22Rv1 (cell line): ENCODE measurements around the gene NID1.

Experiments used
- ZFX ChIP-seq: fragments of 450-650 bp; IDR thresholded peaks from 2 replicates; pipeline ENCODE4 v1.6.1; 2017; ENCODE audit warnings: antibody characterized with exemption, borderline replicate concordance
- TF ChIP-seq, protein P1 (sequence below): fragments of 450-650 bp; IDR thresholded peaks from 2 replicates; pipeline ENCODE4 v1.5.1; 2017; ENCODE audit warnings: mild to moderate bottlenecking

DNA sequence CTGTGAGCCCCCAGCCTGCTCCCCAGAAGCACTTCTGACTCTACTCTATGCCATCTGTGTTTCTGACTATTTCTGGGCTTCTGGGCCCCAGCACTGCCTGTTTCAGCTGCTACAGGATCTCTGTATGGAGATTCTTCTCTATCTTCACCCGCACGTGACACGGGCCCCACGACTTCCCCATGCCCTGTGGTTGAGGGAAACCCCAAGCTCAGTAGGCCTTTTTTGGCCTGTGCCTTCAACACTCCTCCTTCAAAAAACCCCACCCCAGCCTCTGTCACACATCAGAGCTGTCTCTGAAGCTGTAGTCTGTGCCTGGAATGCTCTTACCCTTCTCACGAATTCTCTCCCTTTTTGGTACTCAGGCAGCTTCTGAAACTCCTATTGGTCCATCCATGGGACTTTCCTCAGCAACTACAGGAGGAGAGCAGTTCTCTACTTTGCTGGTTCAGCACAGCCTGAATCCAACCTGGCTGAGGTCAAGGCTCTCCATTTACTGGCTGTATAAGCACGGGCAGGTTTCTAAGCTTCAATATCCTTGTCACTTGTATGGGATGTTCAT, 2.0 kb upstream of the NID1 start:
- TF ChIP-seq, protein P1, sequence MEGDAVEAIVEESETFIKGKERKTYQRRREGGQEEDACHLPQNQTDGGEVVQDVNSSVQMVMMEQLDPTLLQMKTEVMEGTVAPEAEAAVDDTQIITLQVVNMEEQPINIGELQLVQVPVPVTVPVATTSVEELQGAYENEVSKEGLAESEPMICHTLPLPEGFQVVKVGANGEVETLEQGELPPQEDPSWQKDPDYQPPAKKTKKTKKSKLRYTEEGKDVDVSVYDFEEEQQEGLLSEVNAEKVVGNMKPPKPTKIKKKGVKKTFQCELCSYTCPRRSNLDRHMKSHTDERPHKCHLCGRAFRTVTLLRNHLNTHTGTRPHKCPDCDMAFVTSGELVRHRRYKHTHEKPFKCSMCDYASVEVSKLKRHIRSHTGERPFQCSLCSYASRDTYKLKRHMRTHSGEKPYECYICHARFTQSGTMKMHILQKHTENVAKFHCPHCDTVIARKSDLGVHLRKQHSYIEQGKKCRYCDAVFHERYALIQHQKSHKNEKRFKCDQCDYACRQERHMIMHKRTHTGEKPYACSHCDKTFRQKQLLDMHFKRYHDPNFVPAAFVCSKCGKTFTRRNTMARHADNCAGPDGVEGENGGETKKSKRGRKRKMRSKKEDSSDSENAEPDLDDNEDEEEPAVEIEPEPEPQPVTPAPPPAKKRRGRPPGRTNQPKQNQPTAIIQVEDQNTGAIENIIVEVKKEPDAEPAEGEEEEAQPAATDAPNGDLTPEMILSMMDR, result no peak
- TF ChIP-seq ZFX, result no peak
